PC-3 (cell line): ENCODE results near the gene FBXW9. TPM values are rescaled to one million over a fixed set of nuclear protein-coding genes. Genes with fewer than 3 reads are reported as not detected.

ENCODE experiments used
- ATAC-seq: fragments of 200-7000 bp; cut with Tn5 transposase; 2 replicates; pipeline ENCODE4 v1.9.1; 2020; ENCODE audit warnings: mild to moderate bottlenecking, moderate library complexity
- BruUV-seq: library from RNA; stranded (reverse); fragments of 400-500 nt; replicated peaks from 2 replicates; lab custom pipeline; 2021; lab: Mats Ljungman, UMichigan
- CTCF ChIA-PET: fragments of 300-600 bp; sonication (Branson Sonifier 250); formaldehyde crosslinking; loops from one replicate; lab custom pipeline; 2022; ENCODE audit warnings: antibody characterized with exemption; lab: Charles Lee
- POLR2A ChIA-PET: fragments of 300-600 bp; sonication (Branson Sonifier 250); formaldehyde crosslinking; loops from one replicate; lab custom pipeline; 2022; ENCODE audit warnings: antibody characterized with exemption; ENCODE audit not compliant: unreplicated experiment; lab: Charles Lee
- DNase-seq: peaks from one replicate; pipeline ENCODE4 v3.0.0-alpha.2; 2015
- H2AFZ ChIP-seq: fragments of 300-600 bp; sonication (generic); 2 replicates; pipeline ENCODE4 v1.6.0; 2016; ENCODE audit warnings: antibody characterized with exemption, low read length
- H3F3A ChIP-seq: fragments of 300-600 bp; sonication (generic); one replicate; pipeline ENCODE4 v1.6.0; 2017; ENCODE audit warnings: antibody characterized with exemption, low read length, control low read depth, mild to moderate bottlenecking; ENCODE audit not compliant: unreplicated experiment
- H3K27ac ChIP-seq: fragments of 300-600 bp; sonication (generic); 2 replicates; pipeline ENCODE4 v1.5.1; 2016; ENCODE audit warnings: mild to moderate bottlenecking, low read length
- H3K27me3 ChIP-seq: fragments of 300-600 bp; sonication (generic); 2 replicates; pipeline ENCODE4 v1.6.1; 2016; ENCODE audit warnings: low read length, mixed read lengths
- H3K36me3 ChIP-seq: fragments of 300-600 bp; sonication (generic); 2 replicates; pipeline ENCODE4 v1.6.1; 2016; ENCODE audit warnings: low read depth, mixed run types, low read length, mixed read lengths
- H3K4me1 ChIP-seq: fragments of 300-600 bp; sonication (generic); 2 replicates; pipeline ENCODE4 v1.5.1; 2016; ENCODE audit warnings: low read length; ENCODE audit not compliant: insufficient read depth
- H3K4me2 ChIP-seq: fragments of 300-600 bp; sonication (generic); 2 replicates; pipeline ENCODE4 v1.6.0; 2016; ENCODE audit warnings: low read length
- H3K4me3 ChIP-seq: fragments of 300-600 bp; sonication (generic); 2 replicates; pipeline ENCODE4 v1.5.1; 2016; ENCODE audit warnings: mild to moderate bottlenecking, low read length, mixed read lengths
- H3K79me2 ChIP-seq: fragments of 300-600 bp; sonication (generic); 2 replicates; pipeline ENCODE4 v1.6.1; 2017; ENCODE audit warnings: low read length, mixed read lengths
- H3K9ac ChIP-seq: fragments of 300-600 bp; sonication (generic); 2 replicates; pipeline ENCODE4 v1.6.0; 2016; ENCODE audit warnings: mild to moderate bottlenecking, low read length
- H3K9me2 ChIP-seq: fragments of 300-600 bp; sonication (generic); replicated peaks from 2 replicates; pipeline ENCODE4 v1.6.1; 2016; ENCODE audit warnings: mixed run types, low read length, mixed read lengths
- H3K9me3 ChIP-seq: fragments of 300-600 bp; sonication (generic); 2 replicates; pipeline ENCODE4 v1.6.1; 2016; ENCODE audit warnings: low read length, mixed read lengths
- H4K20me1 ChIP-seq: fragments of 300-600 bp; sonication (generic); 2 replicates; pipeline ENCODE4 v1.6.1; 2016; ENCODE audit warnings: low read length, mixed read lengths
- CTCF ChIP-seq: fragments of 300-600 bp; sonication (generic); conservative IDR thresholded peaks from 2 replicates; pipeline ENCODE4 v1.5.1; 2017; ENCODE audit warnings: antibody characterized with exemption, low read depth, mild to moderate bottlenecking, low read length
- EZH2 ChIP-seq: fragments of 300-600 bp; sonication (generic); IDR thresholded peaks from one replicate; pipeline ENCODE4 v1.6.1; 2017; ENCODE audit warnings: antibody characterized with exemption, mild to moderate bottlenecking, low read length; ENCODE audit not compliant: unreplicated experiment
- EZH2phosphoT487 ChIP-seq: fragments of 300-600 bp; sonication (generic); IDR thresholded peaks from 2 replicates; pipeline ENCODE4 v1.6.1; 2018; ENCODE audit warnings: mild to moderate bottlenecking, antibody characterized with exemption, low read length, borderline replicate concordance
- intact Hi-C: fragments of 100-400 bp; cut with micrococcal nuclease; formaldehyde crosslinking; loops from 2 replicates; pipeline ENCODE4 v1.9.0; 2023
- total RNA-seq: library from RNA; depleted of rRNA; stranded (reverse); fragments of >200 nt; gene quantifications from 2 replicates; pipeline ENCODE4 v1.2.3, GENCODE V29; 2014

The FBXW9 gene
- total RNA-seq, 1 experiment from 2014 or later, result 27.5 TPM

GRCh38 chr19:12720851-12721655 is 24.6 kb upstream of the FBXW9 start:
- no peaks in the 10 kb centered on the region for H3K9me3 ChIP-seq
- BruUV-seq, result no TSS peak
- CTCF ChIA-PET, result interaction anchor here (0.5 to 0.6 kb wide), 2 partner anchors 12 to 802 kb away, joined by 3 read pairs; no protein-coding TSS in a partner anchor
- H3K27ac ChIP-seq, result peak overlapping the region; percentile 68
- no peaks in the 10 kb centered on the region for H3K9me2 ChIP-seq
- H4K20me1 ChIP-seq, result peaks cover 19% of the 10 kb centered on the region; the same call in 1 of the 2 replicates
- POLR2A ChIA-PET, result interaction anchor here (0.6 kb wide), 1 partner anchor 15 kb away, joined by 3 read pairs; no protein-coding TSS in a partner anchor
- H3K4me1 ChIP-seq, result peaks cover 37% of the 10 kb centered on the region
- peak overlapping the region; percentile 94 for H3K4me2 ChIP-seq
- peak overlapping the region; percentile 87 for H3K9ac ChIP-seq
- DNase-seq, result peak; percentile 30
- no peak for TF ChIP-seq EZH2
- ATAC-seq, result peak; percentile 4
- H3F3A ChIP-seq, result peaks cover 5% of the 10 kb centered on the region
- peak overlapping the region; percentile 89 for H3K4me3 ChIP-seq
- peak overlapping the region; percentile 8; the same call in 1 of the 2 replicates for H2AFZ ChIP-seq
- H3K79me2 ChIP-seq, result peaks cover 79% of the 10 kb centered on the region
- no peaks in the 10 kb centered on the region for H3K27me3 ChIP-seq
- intact Hi-C loops, result no loop called here
- H3K36me3 ChIP-seq, result peaks cover 22% of the 10 kb centered on the region; the same call in 1 of the 2 replicates

GRCh38 chr19:12720296-12720695 is 23.9 kb upstream of the FBXW9 start:
- no peak overlapping the region for H3K27ac ChIP-seq
- peak overlapping the region; percentile 87 for H3K9ac ChIP-seq
- peaks cover 37% of the 10 kb centered on the region for H3K4me1 ChIP-seq
- DNase-seq (no peak), ATAC-seq (no peak)
- H3K36me3 ChIP-seq, result peaks cover 30% of the 10 kb centered on the region
- ChIA-PET CTCF (no interaction called here), POLR2A (interaction anchor here (0.6 kb wide), 1 partner anchor 1451 kb away, joined by 3 read pairs; no protein-coding TSS in a partner anchor)
- H3K79me2 ChIP-seq, result peaks cover 85% of the 10 kb centered on the region
- peaks cover 19% of the 10 kb centered on the region; the same call in 1 of the 2 replicates for H4K20me1 ChIP-seq
- TF ChIP-seq EZH2 (no peak), CTCF (no peak), EZH2phosphoT487 (no peak)
- peak overlapping the region; percentile 8; the same call in 1 of the 2 replicates for H2AFZ ChIP-seq
- intact Hi-C loops, result no loop called here
- peak overlapping the region; percentile 94 for H3K4me2 ChIP-seq
- H3K27me3 ChIP-seq, result no peaks in the 10 kb centered on the region
- peaks cover 5% of the 10 kb centered on the region for H3F3A ChIP-seq
- H3K9me2 ChIP-seq, result no peaks in the 10 kb centered on the region
- peak overlapping the region; percentile 89 for H3K4me3 ChIP-seq
- no peaks in the 10 kb centered on the region for H3K9me3 ChIP-seq
- BruUV-seq, result no TSS peak

GRCh38 chr19:12715929-12716328 is 19.5 kb upstream of the FBXW9 start:
- DNase-seq, result no peak
- Histone ChIP-seq H3F3A (peaks cover 5% of the 10 kb centered on the region), H3K9ac (no peak overlapping the region), H3K27me3 (no peaks in the 10 kb centered on the region), H3K36me3 (peaks cover 63% of the 10 kb centered on the region), H3K4me2 (no peak overlapping the region), H3K4me1 (peaks cover 24% of the 10 kb centered on the region), H3K27ac (no peak overlapping the region), H2AFZ (no peak overlapping the region), H3K9me3 (no peaks in the 10 kb centered on the region), H4K20me1 (peaks cover 19% of the 10 kb centered on the region; the same call in 1 of the 2 replicates), H3K4me3 (no peak overlapping the region), H3K79me2 (peaks cover 56% of the 10 kb centered on the region), H3K9me2 (no peaks in the 10 kb centered on the region)
- intact Hi-C loops, result loop anchor here (2.0 kb wide), 1 partner anchor 17 kb away; no protein-coding TSS in a partner anchor
- no TSS peak for BruUV-seq
- no peak for ATAC-seq
- ChIA-PET CTCF (interaction anchor here (0.5 to 0.7 kb wide), 3 partner anchors 10 to 44 kb away, joined by 3 to 11 read pairs (median 9); no protein-coding TSS in a partner anchor), POLR2A (interaction anchor here (0.5 kb wide), 1 partner anchor 39 kb away, joined by 5 read pairs; no protein-coding TSS in a partner anchor)
- no peak for TF ChIP-seq CTCF
- no peak for TF ChIP-seq EZH2phosphoT487
- no peak for TF ChIP-seq EZH2
